ENCODE results near the gene TNFRSF1B.
A peak's percentile ranks its signal among the peaks of the same experiment; 100 is the strongest.

TNFRSF1B gene

DNA sequence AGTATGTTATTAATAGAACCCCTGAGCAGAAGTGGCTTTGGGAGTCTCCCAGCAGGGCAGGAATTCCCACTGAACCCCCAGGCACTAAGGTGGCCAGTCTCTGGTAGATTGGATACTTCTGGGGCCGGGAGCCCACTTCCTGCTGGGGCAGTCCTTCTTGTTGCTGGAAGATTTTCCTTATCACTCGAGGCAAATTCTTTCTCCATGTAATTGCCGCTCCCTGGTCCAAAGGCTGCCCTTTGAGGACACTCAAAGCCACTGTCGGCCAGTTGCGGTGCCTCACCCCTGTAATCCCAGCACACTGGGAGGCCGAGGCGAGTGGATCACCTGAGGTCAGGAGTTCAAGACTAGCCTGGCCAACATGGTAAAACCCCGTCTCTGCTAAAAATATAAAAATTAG is 22.6 kb upstream of the TNFRSF1B start:
- TF ChIP-seq, protein P1, sequence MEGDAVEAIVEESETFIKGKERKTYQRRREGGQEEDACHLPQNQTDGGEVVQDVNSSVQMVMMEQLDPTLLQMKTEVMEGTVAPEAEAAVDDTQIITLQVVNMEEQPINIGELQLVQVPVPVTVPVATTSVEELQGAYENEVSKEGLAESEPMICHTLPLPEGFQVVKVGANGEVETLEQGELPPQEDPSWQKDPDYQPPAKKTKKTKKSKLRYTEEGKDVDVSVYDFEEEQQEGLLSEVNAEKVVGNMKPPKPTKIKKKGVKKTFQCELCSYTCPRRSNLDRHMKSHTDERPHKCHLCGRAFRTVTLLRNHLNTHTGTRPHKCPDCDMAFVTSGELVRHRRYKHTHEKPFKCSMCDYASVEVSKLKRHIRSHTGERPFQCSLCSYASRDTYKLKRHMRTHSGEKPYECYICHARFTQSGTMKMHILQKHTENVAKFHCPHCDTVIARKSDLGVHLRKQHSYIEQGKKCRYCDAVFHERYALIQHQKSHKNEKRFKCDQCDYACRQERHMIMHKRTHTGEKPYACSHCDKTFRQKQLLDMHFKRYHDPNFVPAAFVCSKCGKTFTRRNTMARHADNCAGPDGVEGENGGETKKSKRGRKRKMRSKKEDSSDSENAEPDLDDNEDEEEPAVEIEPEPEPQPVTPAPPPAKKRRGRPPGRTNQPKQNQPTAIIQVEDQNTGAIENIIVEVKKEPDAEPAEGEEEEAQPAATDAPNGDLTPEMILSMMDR (IDR thresholded peaks at IDR 0.05; ENCODE audit: poor library complexity, severe bottlenecking): no peak
- H3K36me3 ChIP-seq (ENCODE audit: low read depth): no peaks in the 10 kb centered on the region
- H3K4me1 ChIP-seq (ENCODE audit: insufficient read depth, poor library complexity, severe bottlenecking): peaks cover 12% of the 10 kb centered on the region
- no peaks in the 10 kb centered on the region for H3K9me3 ChIP-seq (ENCODE audit: severe bottlenecking)
- DNase-seq (ENCODE audit: low spot score) (no peak), ATAC-seq (ENCODE audit: low read depth) (no peak)
- no peaks in the 10 kb centered on the region for H3K27me3 ChIP-seq (ENCODE audit: insufficient read depth, poor library complexity, severe bottlenecking)
- no peak overlapping the region for H3K4me3 ChIP-seq (ENCODE audit: severe bottlenecking)
- H3K27ac ChIP-seq (ENCODE audit: poor library complexity, severe bottlenecking): peak overlapping the region; percentile 59

DNA sequence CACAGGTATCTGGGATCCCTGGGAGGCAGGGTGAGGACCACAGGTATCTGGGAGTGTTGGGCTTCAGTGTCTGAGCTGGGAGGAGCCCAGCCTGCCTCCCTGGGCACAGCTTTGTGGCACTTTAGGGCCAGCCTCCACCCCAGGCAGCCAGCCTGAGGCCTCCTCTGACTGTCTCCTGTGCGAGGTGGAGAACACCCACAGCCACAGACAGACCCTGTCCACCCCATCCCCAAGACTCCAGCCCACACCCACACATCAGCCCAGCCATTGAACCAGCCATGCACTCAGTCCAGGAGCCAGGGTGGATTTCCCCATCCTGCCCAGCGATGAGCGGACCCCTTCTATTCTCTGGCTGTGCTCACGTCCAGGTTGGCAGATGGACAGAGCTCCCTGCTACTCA is 21.8 kb upstream of the TNFRSF1B start:
- H3K27me3 ChIP-seq (ENCODE audit: insufficient read depth, poor library complexity, severe bottlenecking): no peaks in the 10 kb centered on the region
- H3K36me3 ChIP-seq (ENCODE audit: low read depth): no peaks in the 10 kb centered on the region
- H3K27ac ChIP-seq (ENCODE audit: poor library complexity, severe bottlenecking): no peak overlapping the region
- H3K9me3 ChIP-seq (ENCODE audit: severe bottlenecking): no peaks in the 10 kb centered on the region
- TF ChIP-seq, protein P1 (IDR thresholded peaks at IDR 0.05; ENCODE audit: poor library complexity, severe bottlenecking): no peak
- H3K4me1 ChIP-seq (ENCODE audit: insufficient read depth, poor library complexity, severe bottlenecking): peaks cover 12% of the 10 kb centered on the region
- ATAC-seq (ENCODE audit: low read depth): no peak
- DNase-seq (ENCODE audit: low spot score): no peak
- H3K4me3 ChIP-seq (ENCODE audit: severe bottlenecking): no peak overlapping the region

DNA sequence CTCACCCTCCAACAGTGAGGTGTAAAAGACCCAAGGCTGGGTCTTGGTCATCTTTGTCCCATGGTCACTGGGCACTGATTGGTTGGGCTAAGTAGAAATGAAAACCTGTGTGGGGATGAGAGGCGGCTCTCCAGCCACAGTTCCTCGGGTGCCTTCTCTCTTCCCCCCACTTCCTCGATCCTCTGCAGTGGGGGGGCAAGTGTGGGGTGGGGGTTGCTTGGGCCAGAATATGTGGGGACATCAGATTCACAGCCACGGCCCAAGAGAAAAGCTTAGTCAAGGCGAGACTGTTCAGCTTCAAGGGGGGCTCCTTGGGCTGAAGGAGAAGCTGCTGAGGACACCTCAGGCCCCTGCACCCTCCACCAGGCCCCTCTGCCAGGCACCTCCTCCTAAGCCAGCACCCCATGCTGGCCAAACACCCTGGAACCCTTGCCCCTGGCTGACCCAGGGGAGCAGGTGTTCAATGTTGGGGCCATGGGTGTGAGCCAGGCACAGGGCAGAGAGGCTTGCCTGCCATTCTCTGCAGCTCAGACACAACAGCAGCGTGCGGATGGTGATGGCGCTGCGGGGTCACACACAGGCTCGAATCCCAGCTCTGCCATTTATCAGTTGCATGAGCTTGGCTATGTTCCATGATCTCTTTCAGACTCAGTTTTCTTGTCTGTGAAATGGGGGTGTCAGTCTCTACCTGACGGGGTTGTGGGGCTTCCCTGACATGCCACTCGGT is 21.0 kb upstream of the TNFRSF1B start:
- H3K9me3 ChIP-seq (ENCODE audit: severe bottlenecking): no peaks in the 10 kb centered on the region
- no peak overlapping the region for H3K27ac ChIP-seq (ENCODE audit: poor library complexity, severe bottlenecking)
- TF ChIP-seq, protein P1 (IDR thresholded peaks at IDR 0.05; ENCODE audit: poor library complexity, severe bottlenecking): no peak
- no peaks in the 10 kb centered on the region for H3K36me3 ChIP-seq (ENCODE audit: low read depth)
- no peaks in the 10 kb centered on the region for H3K27me3 ChIP-seq (ENCODE audit: insufficient read depth, poor library complexity, severe bottlenecking)
- ATAC-seq (ENCODE audit: low read depth): no peak
- no peak overlapping the region for H3K4me3 ChIP-seq (ENCODE audit: severe bottlenecking)
- no peak for DNase-seq (ENCODE audit: low spot score)
- H3K4me1 ChIP-seq (ENCODE audit: insufficient read depth, poor library complexity, severe bottlenecking): peaks cover 12% of the 10 kb centered on the region

- no peak for ATAC-seq (ENCODE audit: low read depth)
- H3K27ac ChIP-seq (ENCODE audit: poor library complexity, severe bottlenecking): no peak overlapping the region
- H3K4me3 ChIP-seq (ENCODE audit: severe bottlenecking): no peak overlapping the region
- no peak for DNase-seq (ENCODE audit: low spot score)
- H3K36me3 ChIP-seq (ENCODE audit: low read depth): no peaks in the 10 kb centered on the region
- TF ChIP-seq, protein P1 (IDR thresholded peaks at IDR 0.05; ENCODE audit: poor library complexity, severe bottlenecking): no peak
- no peaks in the 10 kb centered on the region for H3K9me3 ChIP-seq (ENCODE audit: severe bottlenecking)
- H3K27me3 ChIP-seq (ENCODE audit: insufficient read depth, poor library complexity, severe bottlenecking): no peaks in the 10 kb centered on the region
- peaks cover 12% of the 10 kb centered on the region for H3K4me1 ChIP-seq (ENCODE audit: insufficient read depth, poor library complexity, severe bottlenecking)
Observed at GRCh38 chr1:12146343-12147112, 20.3 kb upstream of the TNFRSF1B start.

Data from RWPE2 (cell line).